Measurements from ENCODE around the gene APOA1. TPM values are rescaled to one million over a fixed set of nuclear protein-coding genes. Genes with fewer than 3 reads are reported as not detected.

APOA1 gene
- total RNA-seq, 8 experiments from 2014 or later, result 0.29 to 1.9 (median 0.42) TPM; not detected in 2

DNA sequence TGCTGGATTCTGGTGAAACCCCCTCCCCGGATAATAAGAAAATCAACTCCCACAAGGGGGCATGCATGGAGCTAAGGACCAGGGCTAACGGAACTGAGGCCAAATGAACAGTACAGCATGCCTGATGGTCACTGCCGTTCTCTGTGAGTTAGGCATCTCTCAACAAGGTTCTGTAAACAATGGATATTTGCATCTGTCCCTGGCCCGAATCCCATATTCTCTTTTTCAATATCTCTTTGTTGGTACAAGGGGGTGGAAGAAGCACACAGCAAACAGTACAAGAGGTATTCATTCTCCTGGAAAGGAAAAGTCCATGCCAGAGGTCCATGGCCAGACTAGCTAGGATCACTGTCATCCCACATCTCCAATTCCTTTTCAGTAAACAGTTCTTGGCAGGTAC lies 32.2 kb upstream of the APOA1 start:
- 81 to 100% (median 100%) methylated on average over 1 to 4 of the region's 4 CpGs; no CpG with 5 or more reads in 1 of the 10 experiments for WGBS, 10 experiments
- Histone ChIP-seq H3K4me1 (replicated peaks in 1 of 2) (no peaks in the 10 kb centered on the region), H3K4me3 (no peak overlapping the region), H3K27ac (no peak overlapping the region)
- in situ Hi-C loops (cut with MboI; ENCODE audit: low pct_unique_long_range_greater_than_20kb in 2 of 9, low sequenced_read_pairs in 9 of 9, unreplicated experiment in 9 of 9), result loop anchor here in 3 of 9 experiments (10.0 kb wide), 1 partner anchor 235 kb away; no protein-coding TSS in a partner anchor
- peak in 1 of 8 experiments; percentile 46 for ATAC-seq (replicated peaks in 6 of 8)

DNA sequence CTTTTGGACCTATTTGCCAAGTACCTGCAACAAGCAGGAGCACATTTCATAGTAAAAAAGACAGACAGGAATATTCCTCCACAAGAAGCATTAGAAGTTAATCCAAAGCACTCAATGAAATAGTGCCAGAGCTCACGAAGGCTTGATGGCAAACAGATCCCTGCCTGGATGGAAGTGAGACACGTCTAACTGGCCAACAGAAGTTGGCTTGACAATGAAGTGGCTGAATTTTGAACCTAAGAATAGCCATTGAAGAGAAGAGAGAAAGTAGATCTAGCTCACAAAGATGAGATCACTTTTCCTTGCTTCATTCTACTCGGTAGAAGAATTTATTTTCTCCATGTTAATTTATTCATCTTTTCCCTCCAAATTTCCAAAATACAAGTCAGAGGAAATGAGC lies 30.6 kb upstream of the APOA1 start:
- in situ Hi-C loops (cut with MboI; ENCODE audit: low pct_unique_long_range_greater_than_20kb in 2 of 9, low sequenced_read_pairs in 9 of 9, unreplicated experiment in 9 of 9), result no loop called here

DNA sequence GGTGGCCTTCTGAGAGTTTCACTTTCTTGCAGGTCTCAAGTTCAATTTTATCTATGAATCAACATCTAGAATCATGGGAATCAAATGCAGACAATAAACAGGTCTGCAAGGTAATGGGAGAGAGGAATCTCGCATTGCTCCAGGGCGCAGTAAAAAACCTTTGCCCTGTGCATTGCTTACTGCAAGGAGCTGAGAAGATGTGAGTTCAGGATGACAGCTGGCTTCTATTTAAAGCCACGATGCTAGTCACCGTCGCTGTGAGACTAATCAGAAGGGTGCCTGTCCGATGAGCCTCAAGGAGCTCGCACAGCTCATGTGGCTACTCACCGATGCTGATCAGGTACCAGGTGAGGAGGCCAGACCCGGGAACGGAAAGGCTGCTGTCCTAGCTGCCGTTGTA lies 30.2 kb upstream of the APOA1 start:
- Histone ChIP-seq H3K4me3 (no peak overlapping the region), H3K4me1 (replicated peaks in 1 of 2) (no peaks in the 10 kb centered on the region), H3K27ac (no peak overlapping the region)
- in situ Hi-C loops (cut with MboI; ENCODE audit: low pct_unique_long_range_greater_than_20kb in 2 of 9, low sequenced_read_pairs in 9 of 9, unreplicated experiment in 9 of 9), result no loop called here
- WGBS, 10 experiments, result 98 to 100% (median 99%) methylated on average over 2 to 11 of the region's 11 CpGs; no CpG with 5 or more reads in 4 of the 10 experiments
- ATAC-seq (replicated peaks in 6 of 8), result no peak

More for the DNA sequence above, 30.6 kb upstream of the APOA1 start:
- 20 to 100% (median 92%) methylated on average over 1 to 3 of the region's 3 CpGs; no CpG with 5 or more reads in 1 of the 10 experiments for WGBS, 10 experiments
- Histone ChIP-seq H3K4me3 (no peak overlapping the region), H3K27ac (no peak overlapping the region), H3K4me1 (replicated peaks in 1 of 2) (no peaks in the 10 kb centered on the region)
- no peak for ATAC-seq (replicated peaks in 6 of 8)

DNA sequence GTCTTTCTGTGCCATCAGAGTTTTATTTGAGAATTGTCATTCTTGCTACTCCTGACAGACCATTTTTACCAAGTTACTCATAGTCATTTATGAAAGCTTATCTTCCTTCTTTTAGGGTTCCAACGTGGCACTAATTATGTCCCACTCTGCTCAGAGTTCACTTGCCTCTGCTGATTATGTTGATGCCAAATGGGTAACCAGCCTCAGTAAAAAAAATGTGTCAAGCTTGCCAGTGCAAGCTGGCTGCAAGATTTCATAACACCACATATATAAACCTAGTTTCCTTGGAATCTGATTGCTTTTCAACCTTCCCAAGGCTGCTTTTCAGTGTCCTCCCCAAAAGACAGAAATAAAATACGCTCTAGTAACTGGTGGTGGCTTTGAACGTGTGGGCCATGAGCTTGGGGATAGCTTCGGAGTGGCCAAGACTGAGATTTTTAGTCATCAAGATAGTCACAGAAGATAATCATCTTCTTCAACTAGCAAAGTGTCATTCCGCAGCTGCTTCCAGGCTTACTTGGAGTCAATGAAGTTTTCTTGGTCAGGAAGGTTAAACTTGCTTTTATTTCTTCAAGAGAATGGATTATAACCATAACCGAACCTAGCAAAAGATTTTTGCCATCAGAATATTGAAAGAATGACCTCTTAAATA lies 29.5 kb upstream of the APOA1 start:
- ATAC-seq (replicated peaks in 6 of 8), result no peak
- in situ Hi-C loops (cut with MboI; ENCODE audit: low pct_unique_long_range_greater_than_20kb in 2 of 9, low sequenced_read_pairs in 9 of 9, unreplicated experiment in 9 of 9), result no loop called here
- H3K4me3 ChIP-seq, result no peak overlapping the region
- 42 to 100% (median 92%) methylated on average over 1 to 6 of the region's 6 CpGs for WGBS, 10 experiments
- H3K27ac ChIP-seq, result no peak overlapping the region
- H3K4me1 ChIP-seq (replicated peaks in 1 of 2), result no peaks in the 10 kb centered on the region

DNA sequence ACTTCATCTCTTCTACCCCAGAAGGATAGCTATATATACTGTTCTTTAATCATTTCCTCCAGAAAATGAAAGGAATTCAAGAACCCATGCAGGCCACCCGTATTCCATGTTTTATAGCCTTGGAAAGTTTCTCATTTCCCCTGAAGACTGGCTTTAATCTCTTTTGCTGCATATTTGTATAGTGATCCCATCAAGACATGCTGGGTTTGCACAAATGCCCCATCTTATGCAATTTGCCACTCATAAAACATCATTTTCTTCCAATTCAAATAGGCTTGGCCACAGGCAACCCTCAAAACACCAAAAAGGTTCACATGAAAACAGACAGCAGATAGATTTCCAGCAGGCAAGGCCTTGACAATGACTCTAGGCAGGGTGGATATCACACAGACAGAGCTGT lies 28.3 kb upstream of the APOA1 start:
- in situ Hi-C loops (cut with MboI; ENCODE audit: low pct_unique_long_range_greater_than_20kb in 2 of 9, low sequenced_read_pairs in 9 of 9, unreplicated experiment in 9 of 9), result no loop called here
- WGBS, 10 experiments, result 0 to 100% (median 80%) methylated on average over 1 of the region's 1 CpG; no CpG with 5 or more reads in 3 of the 10 experiments
- no peak for ATAC-seq (replicated peaks in 6 of 8)
- Histone ChIP-seq H3K4me1 (replicated peaks in 1 of 2) (no peaks in the 10 kb centered on the region), H3K27ac (no peak overlapping the region), H3K4me3 (no peak overlapping the region)

DNA sequence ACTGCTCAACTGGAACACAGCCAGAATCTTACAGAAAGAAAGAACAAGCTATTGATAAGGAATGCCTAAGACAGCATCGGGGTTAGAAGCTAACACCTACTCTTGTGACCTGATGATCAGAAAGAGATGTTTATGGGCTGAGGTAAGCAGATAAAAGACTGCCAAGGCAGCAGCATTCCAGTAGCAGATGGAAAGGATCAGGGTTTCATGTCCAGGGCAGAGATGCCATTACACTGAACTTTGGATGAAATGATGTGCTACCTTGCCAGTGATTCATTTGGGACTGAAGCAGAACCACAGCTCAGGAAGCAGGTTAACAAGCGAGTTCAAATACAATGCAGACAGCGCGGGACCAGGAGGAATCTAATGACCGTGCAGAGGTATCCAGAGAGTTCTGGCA lies 27.1 kb upstream of the APOA1 start:
- in situ Hi-C loops (cut with MboI; ENCODE audit: low pct_unique_long_range_greater_than_20kb in 2 of 9, low sequenced_read_pairs in 9 of 9, unreplicated experiment in 9 of 9), result no loop called here
- H3K4me3 ChIP-seq, result no peak overlapping the region
- 0 to 100% (median 82%) methylated on average over 1 to 5 of the region's 5 CpGs; no CpG with 5 or more reads in 2 of the 10 experiments for WGBS, 10 experiments
- ATAC-seq (replicated peaks in 6 of 8), result no peak
- H3K4me1 ChIP-seq (replicated peaks in 1 of 2), result no peaks in the 10 kb centered on the region
- H3K27ac ChIP-seq, result no peak overlapping the region

DNA sequence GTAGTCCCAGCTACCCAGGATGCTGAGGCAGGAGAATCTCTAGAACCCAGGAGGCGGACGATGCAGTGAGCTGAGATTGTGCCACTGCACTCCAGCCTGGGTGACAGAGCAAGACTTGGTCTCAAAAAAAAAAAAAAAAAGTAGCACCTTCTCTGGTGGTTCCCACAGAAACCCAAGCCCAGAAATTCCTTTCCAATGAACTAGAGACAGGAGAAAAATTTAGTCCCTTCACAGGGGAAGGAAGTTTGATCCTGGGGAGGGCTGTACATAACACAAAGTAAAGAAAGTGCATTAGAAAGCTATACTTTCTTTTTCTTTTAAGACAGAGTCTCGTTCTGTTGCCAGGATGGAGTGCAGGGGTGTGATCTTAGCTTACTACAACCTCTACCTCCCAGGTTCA lies 25.5 kb upstream of the APOA1 start:
- no peak for ATAC-seq (replicated peaks in 6 of 8)
- Histone ChIP-seq H3K27ac (no peak overlapping the region), H3K4me1 (replicated peaks in 1 of 2) (no peaks in the 10 kb centered on the region), H3K4me3 (no peak overlapping the region)
- 83 to 100% (median 92%) methylated on average over 1 to 2 of the region's 3 CpGs; no CpG with 5 or more reads in 3 of the 10 experiments for WGBS, 10 experiments
- in situ Hi-C loops (cut with MboI; ENCODE audit: low pct_unique_long_range_greater_than_20kb in 2 of 9, low sequenced_read_pairs in 9 of 9, unreplicated experiment in 9 of 9), result no loop called here

DNA sequence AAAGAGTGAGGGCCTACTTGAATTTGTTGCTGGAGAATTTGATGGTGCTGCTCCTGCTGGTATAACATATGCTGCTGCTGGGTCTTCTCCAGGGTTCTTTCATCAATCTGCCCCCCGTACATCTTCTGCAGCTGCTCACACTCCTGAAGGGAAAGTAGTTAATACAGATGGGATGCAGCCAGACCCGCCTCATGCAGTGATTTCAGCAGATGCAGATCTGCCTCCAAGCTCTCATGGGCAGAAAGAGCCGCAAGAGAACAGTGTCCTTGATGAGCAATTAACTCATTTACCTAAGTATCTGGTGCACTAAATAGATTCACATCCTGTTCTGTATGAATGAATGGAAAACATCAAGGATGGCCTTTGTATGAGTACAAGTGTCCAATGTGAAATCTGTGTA lies 24.8 kb upstream of the APOA1 start:
- ATAC-seq (replicated peaks in 6 of 8), result no peak
- in situ Hi-C loops (cut with MboI; ENCODE audit: low pct_unique_long_range_greater_than_20kb in 2 of 9, low sequenced_read_pairs in 9 of 9, unreplicated experiment in 9 of 9), result no loop called here

DNA sequence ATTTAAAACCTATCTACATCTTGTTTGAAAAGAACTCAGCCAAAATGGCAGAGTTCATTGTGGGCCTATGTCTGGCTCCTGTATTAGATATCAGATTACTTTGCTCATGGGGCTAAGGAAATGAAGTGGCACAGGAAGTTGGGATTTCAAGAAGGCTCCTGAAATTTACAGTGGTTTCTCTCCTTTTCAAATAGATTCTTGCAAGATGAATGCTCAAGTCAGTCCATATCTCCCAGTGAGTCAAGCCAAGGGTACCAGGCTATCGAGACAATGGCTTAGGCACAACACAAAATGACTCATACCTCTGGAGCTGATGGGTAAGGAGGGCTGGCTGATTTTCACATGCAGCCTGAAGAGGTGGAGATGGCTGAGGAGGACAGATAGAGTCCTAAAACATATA lies 24.1 kb upstream of the APOA1 start:
- WGBS, 10 experiments, result 20 to 100% (median 88%) methylated on average over 1 of the region's 1 CpG; no CpG with 5 or more reads in 7 of the 10 experiments
- no peak for ATAC-seq (replicated peaks in 6 of 8)
- no peaks in the 10 kb centered on the region for H3K4me1 ChIP-seq (replicated peaks in 1 of 2)
- H3K27ac ChIP-seq, result no peak overlapping the region
- H3K4me3 ChIP-seq, result no peak overlapping the region
- in situ Hi-C loops (cut with MboI; ENCODE audit: low pct_unique_long_range_greater_than_20kb in 2 of 9, low sequenced_read_pairs in 9 of 9, unreplicated experiment in 9 of 9), result no loop called here

More for the DNA sequence above, 24.8 kb upstream of the APOA1 start:
- Histone ChIP-seq H3K4me3 (no peak overlapping the region), H3K4me1 (replicated peaks in 1 of 2) (no peaks in the 10 kb centered on the region), H3K27ac (no peak overlapping the region)
- WGBS, 10 experiments, result 36 to 100% (median 94%) methylated on average over 1 to 3 of the region's 3 CpGs; no CpG with 5 or more reads in 4 of the 10 experiments

DNA sequence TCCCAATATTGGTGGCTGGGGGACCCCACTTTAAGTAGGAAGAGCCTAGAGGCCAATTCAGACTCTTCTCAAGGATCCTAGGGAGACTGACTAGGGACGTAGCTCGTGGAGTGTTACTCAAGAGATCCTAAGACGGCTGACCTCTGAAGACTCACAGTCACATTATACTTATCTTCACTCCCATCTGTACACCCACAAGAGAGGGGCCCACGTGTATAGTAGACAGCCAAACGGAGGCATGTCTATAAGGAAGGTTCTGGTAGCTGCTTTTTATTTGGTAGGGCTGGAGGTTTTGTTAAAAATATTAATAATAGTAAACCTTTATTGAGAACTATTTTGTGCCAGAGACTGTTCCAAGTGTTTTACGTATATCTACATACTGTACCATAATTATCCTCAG lies 22.9 kb upstream of the APOA1 start:
- no peak overlapping the region for H3K4me3 ChIP-seq
- no peak for ATAC-seq (replicated peaks in 6 of 8)
- WGBS, 10 experiments, result 50 to 100% (median 90%) methylated on average over 1 to 2 of the region's 6 CpGs; no CpG with 5 or more reads in 5 of the 10 experiments
- no peaks in the 10 kb centered on the region for H3K4me1 ChIP-seq (replicated peaks in 1 of 2)
- in situ Hi-C loops (cut with MboI; ENCODE audit: low pct_unique_long_range_greater_than_20kb in 2 of 9, low sequenced_read_pairs in 9 of 9, unreplicated experiment in 9 of 9), result no loop called here
- H3K27ac ChIP-seq, result no peak overlapping the region

DNA sequence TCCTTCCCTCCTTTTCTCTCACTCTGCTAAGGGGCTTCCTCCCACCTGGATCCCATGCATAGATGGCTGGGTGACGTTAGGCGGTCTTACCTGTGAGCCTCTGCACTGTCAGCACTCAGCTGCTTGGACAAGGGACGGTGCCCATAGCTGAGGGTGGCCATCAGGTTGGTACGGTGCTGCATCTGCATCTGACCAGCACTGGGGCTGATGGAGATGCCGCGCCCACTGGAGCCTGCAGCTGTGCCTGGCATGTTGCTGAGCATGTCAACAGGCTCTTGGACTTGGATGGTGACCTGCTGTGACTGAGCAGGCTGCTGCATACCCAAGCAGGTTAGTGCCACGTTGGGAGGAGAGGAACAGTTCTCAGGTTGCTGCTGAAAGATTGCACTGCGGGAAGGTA lies 21.8 kb upstream of the APOA1 start:
- ATAC-seq (replicated peaks in 6 of 8), result no peak
- in situ Hi-C loops (cut with MboI; ENCODE audit: low pct_unique_long_range_greater_than_20kb in 2 of 9, low sequenced_read_pairs in 9 of 9, unreplicated experiment in 9 of 9), result no loop called here
- Histone ChIP-seq H3K27ac (no peak overlapping the region), H3K4me3 (no peak overlapping the region), H3K4me1 (replicated peaks in 1 of 2) (no peaks in the 10 kb centered on the region)
- WGBS, 10 experiments, result 60 to 100% (median 94%) methylated on average over 1 to 7 of the region's 8 CpGs; no CpG with 5 or more reads in 2 of the 10 experiments

DNA sequence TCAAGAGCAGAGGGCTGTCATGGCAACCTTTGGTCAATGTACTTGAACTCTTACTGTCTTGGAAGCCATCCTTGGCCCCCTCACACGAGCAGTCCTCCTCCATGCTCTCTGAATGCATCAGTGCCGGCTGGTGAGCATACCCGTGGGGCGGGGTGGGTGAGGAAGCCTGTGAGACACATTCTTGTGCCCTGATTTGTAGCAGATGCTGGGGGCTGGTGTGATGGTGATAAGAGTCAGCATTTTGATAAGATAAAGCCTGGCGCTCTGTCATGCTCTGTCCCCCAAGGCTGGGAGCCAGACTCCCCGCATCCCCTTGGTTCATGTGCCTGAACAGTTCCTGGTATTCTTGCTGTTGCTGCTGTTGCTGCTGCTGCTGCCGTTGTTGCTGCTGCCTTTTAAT lies 20.5 kb upstream of the APOA1 start:
- H3K4me1 ChIP-seq (replicated peaks in 1 of 2), result no peaks in the 10 kb centered on the region
- WGBS, 10 experiments, result 73 to 100% (median 95%) methylated on average over 1 to 4 of the region's 7 CpGs; no CpG with 5 or more reads in 6 of the 10 experiments
- no peak overlapping the region for H3K27ac ChIP-seq
- in situ Hi-C loops (cut with MboI; ENCODE audit: low pct_unique_long_range_greater_than_20kb in 2 of 9, low sequenced_read_pairs in 9 of 9, unreplicated experiment in 9 of 9), result no loop called here
- ATAC-seq (replicated peaks in 6 of 8), result no peak
- no peak overlapping the region for H3K4me3 ChIP-seq

DNA sequence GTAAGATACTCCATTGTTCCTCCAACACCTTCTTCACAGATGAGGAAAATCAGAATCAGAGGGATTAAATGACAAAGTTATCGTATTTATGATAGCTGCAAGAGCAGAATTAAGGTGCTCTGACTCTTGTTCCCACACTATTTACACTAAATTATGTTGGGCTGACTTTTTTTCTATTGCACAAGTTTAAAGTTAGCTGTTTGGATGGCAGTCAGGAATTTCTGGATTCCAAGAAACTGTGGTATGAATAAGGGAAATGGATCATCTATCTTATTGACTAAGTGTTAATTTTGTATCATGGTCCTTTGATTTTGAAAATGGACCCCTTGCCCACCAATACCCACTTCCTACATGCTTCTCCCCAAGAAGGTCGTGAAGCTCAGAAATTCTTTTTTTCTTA lies 19.9 kb upstream of the APOA1 start:
- WGBS, 10 experiments, result 63 to 100% (median 92%) methylated on average over 1 to 2 of the region's 2 CpGs
- ATAC-seq (replicated peaks in 6 of 8), result no peak
- Histone ChIP-seq H3K4me3 (no peak overlapping the region), H3K27ac (no peak overlapping the region), H3K4me1 (replicated peaks in 1 of 2) (no peaks in the 10 kb centered on the region)
- in situ Hi-C loops (cut with MboI; ENCODE audit: low pct_unique_long_range_greater_than_20kb in 2 of 9, low sequenced_read_pairs in 9 of 9, unreplicated experiment in 9 of 9), result no loop called here

DNA sequence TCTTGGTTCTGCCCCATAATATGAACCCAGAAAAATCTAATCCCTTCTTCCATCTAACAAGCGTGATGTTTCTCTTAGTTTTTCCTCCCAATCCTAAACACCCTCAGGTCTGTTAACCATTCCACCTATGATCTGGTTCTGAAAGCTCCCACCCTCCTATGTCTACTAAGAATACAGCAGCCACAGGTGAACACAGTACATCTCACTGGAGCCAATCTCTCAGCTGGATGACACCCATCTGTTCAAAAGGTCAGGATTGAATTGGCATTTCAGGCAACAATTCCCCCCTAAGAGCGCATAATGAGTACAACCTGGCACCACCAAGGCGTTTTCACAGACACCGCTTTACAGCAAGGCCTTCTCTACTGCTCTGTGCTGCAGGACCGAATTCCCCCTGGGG lies 19.0 kb upstream of the APOA1 start:
- 76 to 100% (median 98%) methylated on average over 1 to 5 of the region's 5 CpGs; no CpG with 5 or more reads in 4 of the 10 experiments for WGBS, 10 experiments
- in situ Hi-C loops (cut with MboI; ENCODE audit: low pct_unique_long_range_greater_than_20kb in 2 of 9, low sequenced_read_pairs in 9 of 9, unreplicated experiment in 9 of 9), result no loop called here
- Histone ChIP-seq H3K4me1 (replicated peaks in 1 of 2) (no peaks in the 10 kb centered on the region), H3K27ac (no peak overlapping the region), H3K4me3 (no peak overlapping the region)
- ATAC-seq (replicated peaks in 6 of 8), result no peak

All from motor neuron (in vitro differentiated cells).